ENCODE results near the gene RNF38. TPM values are rescaled to one million over a fixed set of nuclear protein-coding genes. Genes with fewer than 3 reads are reported as not detected.

Gene RNF38
- total RNA-seq, 1 experiment from 2014 or later: 18.6 TPM

GRCh38 chr9:36433386-36433785 lies 33.3 kb upstream of the RNF38 start:
- no peak overlapping the region for H3K4me3 Mint-ChIP-seq (ENCODE audit: unreplicated experiment)
- BruUV-seq (replicated peaks): no TSS peak
- no peaks in the 10 kb centered on the region for H3K9me3 Mint-ChIP-seq (ENCODE audit: unreplicated experiment)
- no peak overlapping the region for H3K27ac Mint-ChIP-seq (ENCODE audit: low read depth, unreplicated experiment)
- peaks cover 4% of the 10 kb centered on the region for H3K4me1 Mint-ChIP-seq (ENCODE audit: insufficient read depth, unreplicated experiment)
- no peak for TF ChIP-seq CTCF (IDR thresholded peaks at IDR 0.05; ENCODE audit: unreplicated experiment)
- no peak for DNase-seq (ENCODE audit: unreplicated experiment)
- H3K36me3 Mint-ChIP-seq (ENCODE audit: insufficient read depth, unreplicated experiment): no peaks in the 10 kb centered on the region
- CTCF ChIA-PET: no interaction called here
- POLR2A ChIA-PET: interaction anchor here (1.3 kb wide), 1 partner anchor 13 kb away, joined by 4 read pairs; no protein-coding TSS in a partner anchor
- H3K27me3 Mint-ChIP-seq (ENCODE audit: insufficient read depth, unreplicated experiment): no peaks in the 10 kb centered on the region
- intact Hi-C loops (cut with micrococcal nuclease): no loop called here

- no TSS peak for BruUV-seq (replicated peaks)
- Mint-ChIP-seq H3K27ac (ENCODE audit: low read depth, unreplicated experiment) (no peak overlapping the region), H3K9me3 (ENCODE audit: unreplicated experiment) (no peaks in the 10 kb centered on the region), H3K27me3 (ENCODE audit: insufficient read depth, unreplicated experiment) (no peaks in the 10 kb centered on the region), H3K4me1 (ENCODE audit: insufficient read depth, unreplicated experiment) (no peaks in the 10 kb centered on the region), H3K4me3 (ENCODE audit: unreplicated experiment) (no peak overlapping the region), H3K36me3 (ENCODE audit: insufficient read depth, unreplicated experiment) (no peaks in the 10 kb centered on the region)
- TF ChIP-seq CTCF (IDR thresholded peaks at IDR 0.05; ENCODE audit: unreplicated experiment): no peak
- intact Hi-C loops (cut with micrococcal nuclease): no loop called here
- CTCF ChIA-PET: interaction anchor here (0.6 to 1.2 kb wide), 3 partner anchors 18 to 364 kb away, joined by 3 to 7 read pairs (median 3); no protein-coding TSS in a partner anchor
- DNase-seq (ENCODE audit: unreplicated experiment): no peak
- POLR2A ChIA-PET: no interaction called here
These were observed 31.0 kb upstream of the RNF38 start for GRCh38 chr9:36431078-36431477.

GRCh38 chr9:36426945-36427344 lies 26.9 kb upstream of the RNF38 start:
- no peak overlapping the region for H3K4me3 Mint-ChIP-seq (ENCODE audit: unreplicated experiment)
- no peaks in the 10 kb centered on the region for H3K36me3 Mint-ChIP-seq (ENCODE audit: insufficient read depth, unreplicated experiment)
- H3K9me3 Mint-ChIP-seq (ENCODE audit: unreplicated experiment): no peaks in the 10 kb centered on the region
- no TSS peak for BruUV-seq (replicated peaks)
- ChIA-PET POLR2A (interaction anchor here (0.6 to 1.1 kb wide), 4 partner anchors 10 to 159 kb away, joined by 3 to 4 read pairs (median 4); no protein-coding TSS in a partner anchor), CTCF (interaction anchor here (0.8 to 3.8 kb wide), 3 partner anchors 11 to 23 kb away, joined by 3 to 19 read pairs (median 4); no protein-coding TSS in a partner anchor)
- H3K27me3 Mint-ChIP-seq (ENCODE audit: insufficient read depth, unreplicated experiment): no peaks in the 10 kb centered on the region
- H3K27ac Mint-ChIP-seq (ENCODE audit: low read depth, unreplicated experiment): no peak overlapping the region
- intact Hi-C loops (cut with micrococcal nuclease): no loop called here
- DNase-seq (ENCODE audit: unreplicated experiment): no peak
- peaks cover 10% of the 10 kb centered on the region for H3K4me1 Mint-ChIP-seq (ENCODE audit: insufficient read depth, unreplicated experiment)
- TF ChIP-seq CTCF (IDR thresholded peaks at IDR 0.05; ENCODE audit: unreplicated experiment): no peak

GRCh38 chr9:36426348-36426747 lies 26.3 kb upstream of the RNF38 start:
- CTCF ChIA-PET: interaction anchor here (1.2 kb wide), 1 partner anchor 19 kb away, joined by 3 read pairs; no protein-coding TSS in a partner anchor

More at GRCh38 chr9:36426348-36426747, 26.3 kb upstream of the RNF38 start:
- Mint-ChIP-seq H3K27ac (ENCODE audit: low read depth, unreplicated experiment) (no peak overlapping the region), H3K4me1 (ENCODE audit: insufficient read depth, unreplicated experiment) (peaks cover 10% of the 10 kb centered on the region), H3K9me3 (ENCODE audit: unreplicated experiment) (no peaks in the 10 kb centered on the region), H3K36me3 (ENCODE audit: insufficient read depth, unreplicated experiment) (no peaks in the 10 kb centered on the region), H3K27me3 (ENCODE audit: insufficient read depth, unreplicated experiment) (no peaks in the 10 kb centered on the region), H3K4me3 (ENCODE audit: unreplicated experiment) (no peak overlapping the region)
- no peak for DNase-seq (ENCODE audit: unreplicated experiment)
- POLR2A ChIA-PET: interaction anchor here (0.6 kb wide), 1 partner anchor 38 kb away, joined by 3 read pairs; no protein-coding TSS in a partner anchor
- no peak for TF ChIP-seq CTCF (IDR thresholded peaks at IDR 0.05; ENCODE audit: unreplicated experiment)
- intact Hi-C loops (cut with micrococcal nuclease): no loop called here
- BruUV-seq (replicated peaks): no TSS peak

All from MCF 10A (cell line).